ENCODE data around the gene CACNA1D. TPM values are rescaled to one million over a fixed set of nuclear protein-coding genes. Genes with fewer than 3 reads are reported as not detected.

The CACNA1D gene
- polyA plus RNA-seq, 1 experiment: 0.15 TPM

GRCh38 chr3:53616321-53616720 is 121.9 kb downstream of the CACNA1D start:
- no peak for TF ChIP-seq CTCF (IDR thresholded peaks at IDR 0.05; ENCODE audit: insufficient read depth, low read depth, low read length)
- Histone ChIP-seq H3K4me3 (ENCODE audit: low read depth, low read length) (no peak overlapping the region), H3K27me3 (ENCODE audit: control insufficient read depth, insufficient read depth, low read length) (no peaks in the 10 kb centered on the region), H3K36me3 (ENCODE audit: control insufficient read depth, insufficient read depth, low read length) (no peaks in the 10 kb centered on the region)
- POLR2A ChIA-PET: no interaction called here
- CTCF ChIA-PET: interaction anchor here (0.8 kb wide), 1 partner anchor 62 kb away, joined by 3 read pairs; no protein-coding TSS in a partner anchor
- DNase-seq (ENCODE audit: low read depth): no peak

DNA sequence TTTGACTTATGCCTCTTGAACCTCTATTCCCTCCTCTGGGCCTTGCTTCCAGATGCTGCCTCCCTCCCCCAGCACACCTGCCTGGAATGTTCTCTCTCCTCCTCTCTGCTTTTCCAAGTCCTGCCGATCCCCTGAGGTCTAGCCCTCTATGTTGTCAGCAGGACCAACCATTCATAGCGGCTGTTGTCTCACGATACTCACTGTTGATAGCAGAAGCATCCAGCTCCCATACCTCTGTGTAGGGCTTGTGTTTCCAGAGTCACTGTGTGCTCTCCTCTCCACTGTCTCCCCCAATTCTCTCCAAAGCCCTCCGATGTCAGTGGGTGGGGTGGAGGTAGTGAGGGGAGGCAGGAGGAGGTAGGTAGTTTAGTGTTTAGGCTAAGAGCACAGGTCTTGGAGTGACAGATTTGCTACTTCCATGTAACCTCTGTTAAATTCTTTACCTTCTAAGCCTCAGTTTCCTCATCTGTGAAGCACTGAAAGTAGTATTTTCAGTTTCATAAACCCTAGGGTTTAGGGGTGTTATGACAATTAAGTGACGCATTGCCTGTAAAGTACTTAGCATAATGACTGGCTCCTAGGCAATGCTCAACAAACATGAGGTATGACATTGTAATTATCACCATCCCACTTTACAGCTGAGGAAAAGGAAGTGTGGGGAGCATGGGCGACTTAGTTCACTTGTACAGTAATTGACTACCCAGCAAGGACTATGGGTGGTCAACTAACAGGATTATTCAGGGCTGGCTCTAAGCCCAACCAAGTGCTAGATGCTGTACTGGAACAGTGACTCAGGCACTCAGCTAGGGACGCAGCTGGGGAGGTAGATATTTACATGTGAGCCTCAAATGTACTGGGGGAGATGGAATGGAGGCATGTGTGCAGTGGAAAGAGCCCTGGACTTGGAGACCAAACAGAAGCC is 122.8 kb downstream of the CACNA1D start:
- Histone ChIP-seq H3K36me3 (ENCODE audit: control insufficient read depth, insufficient read depth, low read length) (no peaks in the 10 kb centered on the region), H3K4me3 (ENCODE audit: low read depth, low read length) (no peak overlapping the region), H3K27me3 (ENCODE audit: control insufficient read depth, insufficient read depth, low read length) (no peaks in the 10 kb centered on the region)
- ChIA-PET CTCF (no interaction called here), POLR2A (no interaction called here)
- no peak for TF ChIP-seq CTCF (IDR thresholded peaks at IDR 0.05; ENCODE audit: insufficient read depth, low read depth, low read length)
- no peak for DNase-seq (ENCODE audit: low read depth)

- H3K4me3 ChIP-seq (ENCODE audit: low read depth, low read length): no peak overlapping the region
- ChIA-PET CTCF (no interaction called here), POLR2A (no interaction called here)
- DNase-seq (ENCODE audit: low read depth): no peak
- no peaks in the 10 kb centered on the region for H3K36me3 ChIP-seq (ENCODE audit: control insufficient read depth, insufficient read depth, low read length)
- no peaks in the 10 kb centered on the region for H3K27me3 ChIP-seq (ENCODE audit: control insufficient read depth, insufficient read depth, low read length)
- TF ChIP-seq CTCF (IDR thresholded peaks at IDR 0.05; ENCODE audit: insufficient read depth, low read depth, low read length): no peak
Observed at GRCh38 chr3:53617893-53618523, 123.6 kb downstream of the CACNA1D start.

GRCh38 chr3:53618524-53618906 is 124.1 kb downstream of the CACNA1D start:
- no peaks in the 10 kb centered on the region for H3K27me3 ChIP-seq (ENCODE audit: control insufficient read depth, insufficient read depth, low read length)
- no peak for DNase-seq (ENCODE audit: low read depth)
- no peak for TF ChIP-seq CTCF (IDR thresholded peaks at IDR 0.05; ENCODE audit: insufficient read depth, low read depth, low read length)
- ChIA-PET CTCF (no interaction called here), POLR2A (no interaction called here)
- H3K36me3 ChIP-seq (ENCODE audit: control insufficient read depth, insufficient read depth, low read length): no peaks in the 10 kb centered on the region
- no peak overlapping the region for H3K4me3 ChIP-seq (ENCODE audit: low read depth, low read length)

- ChIA-PET POLR2A (no interaction called here), CTCF (no interaction called here)
- no peak for TF ChIP-seq CTCF (IDR thresholded peaks at IDR 0.05; ENCODE audit: insufficient read depth, low read depth, low read length)
- H3K4me3 ChIP-seq (ENCODE audit: low read depth, low read length): no peak overlapping the region
- H3K36me3 ChIP-seq (ENCODE audit: control insufficient read depth, insufficient read depth, low read length): no peaks in the 10 kb centered on the region
- no peak for DNase-seq (ENCODE audit: low read depth)
- no peaks in the 10 kb centered on the region for H3K27me3 ChIP-seq (ENCODE audit: control insufficient read depth, insufficient read depth, low read length)
Observed at GRCh38 chr3:53618936-53619335, 124.5 kb downstream of the CACNA1D start.
